Neural progenitor cell (in vitro differentiated cells): Measurements from ENCODE around the gene NLRC3. TPM values are rescaled to one million over a fixed set of nuclear protein-coding genes. Genes with fewer than 3 reads are reported as not detected.

Source experiments
- DNase-seq: peaks from one replicate; pipeline ENCODE4 v3.0.0-alpha.2; 2016; ENCODE audit warnings: low spot score
- H2AFZ ChIP-seq: fragments of 200-600 bp; sonication (generic); replicated peaks from 2 replicates; pipeline ENCODE4 v1.6.1; 2016; ENCODE audit warnings: antibody characterized with exemption
- H3F3A ChIP-seq: fragments of 200-600 bp; sonication (generic); 2 replicates; pipeline ENCODE4 v1.6.1; 2016; ENCODE audit warnings: antibody characterized with exemption, low read depth
- H3K27ac ChIP-seq: fragments of 200-600 bp; sonication (generic); 2 replicates; pipeline ENCODE4 v1.5.1; 2016; ENCODE audit warnings: mild to moderate bottlenecking
- H3K27me3 ChIP-seq: fragments of 200-600 bp; sonication (generic); 2 replicates; pipeline ENCODE4 v1.6.1; 2016; ENCODE audit warnings: mild to moderate bottlenecking, moderate library complexity
- H3K36me3 ChIP-seq: fragments of 200-600 bp; sonication (generic); 2 replicates; pipeline ENCODE4 v1.5.1; 2016
- H3K4me1 ChIP-seq: fragments of 200-600 bp; sonication (generic); 2 replicates; pipeline ENCODE4 v1.6.1; 2016; ENCODE audit warnings: mixed run types
- H3K4me2 ChIP-seq: fragments of 200-600 bp; sonication (generic); 2 replicates; pipeline ENCODE4 v1.6.1; 2016
- H3K4me3 ChIP-seq: fragments of 200-600 bp; sonication (generic); 2 replicates; pipeline ENCODE4 v1.5.1; 2016
- H3K79me2 ChIP-seq: fragments of 200-600 bp; sonication (generic); 2 replicates; pipeline ENCODE4 v1.6.1; 2016; ENCODE audit warnings: low read depth
- H3K9ac ChIP-seq: fragments of 200-600 bp; sonication (generic); 2 replicates; pipeline ENCODE4 v1.6.1; 2016
- H3K9me3 ChIP-seq: fragments of 200-600 bp; sonication (generic); 2 replicates; pipeline ENCODE4 v1.5.1; 2016; ENCODE audit warnings: low read depth
- H4K20me1 ChIP-seq: fragments of 200-600 bp; sonication (generic); 2 replicates; pipeline ENCODE4 v1.6.1; 2016; ENCODE audit warnings: low read depth
- H3K27ac Mint-ChIP-seq: 3 replicates; pipeline ENCODE4 v1.8.0; 2021; ENCODE audit warnings: mixed read lengths
- H3K27me3 Mint-ChIP-seq: 2 replicates; pipeline ENCODE4 v1.8.0; 2022; ENCODE audit warnings: low read depth, mild to moderate bottlenecking, inconsistent platforms, moderate library complexity, mixed read lengths; ENCODE audit not compliant: insufficient read depth
- H3K36me3 Mint-ChIP-seq: 3 replicates; pipeline ENCODE4 v1.8.0; 2021; ENCODE audit warnings: mixed read lengths
- H3K4me1 Mint-ChIP-seq: 3 replicates; pipeline ENCODE4 v1.8.0; 2021; ENCODE audit warnings: mixed read lengths
- H3K4me3 Mint-ChIP-seq: 3 replicates; pipeline ENCODE4 v1.8.0; 2021; ENCODE audit warnings: mild to moderate bottlenecking, moderate library complexity, mixed read lengths
- H3K9me3 Mint-ChIP-seq: 3 replicates; pipeline ENCODE4 v1.8.0; 2020; ENCODE audit warnings: mixed read lengths
- EZH2 ChIP-seq: fragments of 200-600 bp; sonication (generic); IDR thresholded peaks from 2 replicates; pipeline ENCODE4 v1.6.1; 2017; ENCODE audit warnings: antibody characterized with exemption, mild to moderate bottlenecking, moderate library complexity
- EZH2phosphoT487 ChIP-seq: fragments of 200-600 bp; sonication (generic); IDR thresholded peaks from 2 replicates; pipeline ENCODE4 v1.6.1; 2017; ENCODE audit warnings: antibody characterized with exemption
- total RNA-seq: library from RNA; depleted of rRNA; stranded (reverse); fragments of >200 nt; gene quantifications from 2 replicates; pipeline ENCODE4 v1.2.3, GENCODE V29; 2015; ENCODE audit warnings: low replicate concordance
- TF ChIP-seq, protein P1 (sequence below): fragments of 200-600 bp; sonication (generic); IDR thresholded peaks from 2 replicates; pipeline ENCODE4 v1.5.1; 2017; ENCODE audit warnings: antibody characterized with exemption, mild to moderate bottlenecking

The NLRC3 gene
- total RNA-seq, 1 donor from 2014 or later = not detected

GRCh38 chr16:3523281-3523680 lies 53.9 kb downstream of the NLRC3 start:
- Mint-ChIP-seq H3K4me1 (no peaks in the 10 kb centered on the region), H3K27ac (no peak overlapping the region), H3K9me3 (peaks cover 6% of the 10 kb centered on the region), H3K4me3 (no peak overlapping the region), H3K36me3 (peaks cover 37% of the 10 kb centered on the region), H3K27me3 (no peaks in the 10 kb centered on the region)
- H3K4me3 ChIP-seq = no peak overlapping the region
- no peak overlapping the region for H3K4me2 ChIP-seq
- no peak overlapping the region for H3K9ac ChIP-seq
- H3K79me2 ChIP-seq = no peaks in the 10 kb centered on the region
- H3K27ac ChIP-seq = no peak overlapping the region
- no peak for TF ChIP-seq EZH2phosphoT487
- TF ChIP-seq EZH2 = no peak
- H3K9me3 ChIP-seq = no peaks in the 10 kb centered on the region
- H3K4me1 ChIP-seq = no peaks in the 10 kb centered on the region
- no peaks in the 10 kb centered on the region for H4K20me1 ChIP-seq
- peaks cover 6% of the 10 kb centered on the region for H3K36me3 ChIP-seq
- no peaks in the 10 kb centered on the region for H3F3A ChIP-seq
- H2AFZ ChIP-seq = no peak overlapping the region
- no peak for DNase-seq
- no peaks in the 10 kb centered on the region for H3K27me3 ChIP-seq

DNA sequence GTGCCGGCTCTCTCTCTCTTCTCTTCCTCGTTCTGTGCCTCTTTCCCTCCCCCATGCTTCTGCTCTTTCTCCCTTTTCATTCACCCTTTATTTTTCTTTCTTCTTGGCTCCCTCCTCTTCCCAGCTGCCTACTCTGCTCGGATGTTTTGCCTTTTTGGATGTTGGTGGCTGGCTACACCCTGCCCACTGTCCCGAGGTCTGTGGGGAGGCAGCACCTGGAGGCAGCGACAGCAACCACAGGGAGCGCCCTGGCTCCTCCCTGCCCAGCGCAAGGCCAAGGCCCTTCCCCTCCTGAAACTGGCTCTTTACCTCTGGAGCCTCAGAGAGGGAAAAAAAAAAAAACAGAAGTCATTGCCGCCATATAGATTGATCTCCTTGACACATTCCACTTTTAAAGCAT lies 56.4 kb downstream of the NLRC3 start:
- H3K36me3 ChIP-seq = peaks cover 10% of the 10 kb centered on the region
- H3F3A ChIP-seq = no peaks in the 10 kb centered on the region
- no peak overlapping the region for H3K4me3 ChIP-seq
- TF ChIP-seq EZH2 = no peak
- TF ChIP-seq, protein P1, sequence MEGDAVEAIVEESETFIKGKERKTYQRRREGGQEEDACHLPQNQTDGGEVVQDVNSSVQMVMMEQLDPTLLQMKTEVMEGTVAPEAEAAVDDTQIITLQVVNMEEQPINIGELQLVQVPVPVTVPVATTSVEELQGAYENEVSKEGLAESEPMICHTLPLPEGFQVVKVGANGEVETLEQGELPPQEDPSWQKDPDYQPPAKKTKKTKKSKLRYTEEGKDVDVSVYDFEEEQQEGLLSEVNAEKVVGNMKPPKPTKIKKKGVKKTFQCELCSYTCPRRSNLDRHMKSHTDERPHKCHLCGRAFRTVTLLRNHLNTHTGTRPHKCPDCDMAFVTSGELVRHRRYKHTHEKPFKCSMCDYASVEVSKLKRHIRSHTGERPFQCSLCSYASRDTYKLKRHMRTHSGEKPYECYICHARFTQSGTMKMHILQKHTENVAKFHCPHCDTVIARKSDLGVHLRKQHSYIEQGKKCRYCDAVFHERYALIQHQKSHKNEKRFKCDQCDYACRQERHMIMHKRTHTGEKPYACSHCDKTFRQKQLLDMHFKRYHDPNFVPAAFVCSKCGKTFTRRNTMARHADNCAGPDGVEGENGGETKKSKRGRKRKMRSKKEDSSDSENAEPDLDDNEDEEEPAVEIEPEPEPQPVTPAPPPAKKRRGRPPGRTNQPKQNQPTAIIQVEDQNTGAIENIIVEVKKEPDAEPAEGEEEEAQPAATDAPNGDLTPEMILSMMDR = no peak
- H3K27me3 ChIP-seq = no peaks in the 10 kb centered on the region
- no peaks in the 10 kb centered on the region for H4K20me1 ChIP-seq
- no peak overlapping the region for H2AFZ ChIP-seq
- Mint-ChIP-seq H3K36me3 (peaks cover 26% of the 10 kb centered on the region), H3K4me3 (no peak overlapping the region), H3K4me1 (no peaks in the 10 kb centered on the region), H3K9me3 (no peaks in the 10 kb centered on the region), H3K27me3 (no peaks in the 10 kb centered on the region), H3K27ac (no peak overlapping the region)
- H3K9me3 ChIP-seq = no peaks in the 10 kb centered on the region
- no peak for DNase-seq
- no peak overlapping the region for H3K4me2 ChIP-seq
- H3K27ac ChIP-seq = no peak overlapping the region
- H3K9ac ChIP-seq = no peak overlapping the region
- no peaks in the 10 kb centered on the region for H3K79me2 ChIP-seq
- no peaks in the 10 kb centered on the region for H3K4me1 ChIP-seq

DNA sequence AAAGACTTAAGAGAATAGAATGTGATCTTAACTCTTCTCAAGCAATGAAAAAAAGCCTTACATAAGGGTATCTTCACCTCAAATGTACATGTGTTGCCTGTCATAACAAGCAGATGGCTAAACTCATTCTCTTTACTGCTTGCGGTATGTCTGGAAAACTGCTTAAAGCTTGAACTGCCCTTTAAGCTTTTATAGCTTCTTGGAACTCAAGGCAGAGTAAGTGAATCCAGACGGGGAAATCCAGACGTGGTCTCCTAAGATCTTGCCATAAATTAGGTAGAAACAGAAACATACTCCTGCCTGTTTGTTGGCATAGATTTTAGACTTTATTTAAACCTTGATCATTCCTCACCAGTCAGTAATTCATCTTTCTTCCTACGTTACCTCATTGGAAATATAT lies 56.8 kb downstream of the NLRC3 start:
- Histone ChIP-seq H3K4me1 (no peaks in the 10 kb centered on the region), H3K9ac (no peak overlapping the region), H3K79me2 (no peaks in the 10 kb centered on the region), H3K4me2 (no peak overlapping the region), H3K4me3 (no peak overlapping the region), H4K20me1 (no peaks in the 10 kb centered on the region), H3K27ac (no peak overlapping the region), H3K36me3 (peaks cover 10% of the 10 kb centered on the region), H2AFZ (no peak overlapping the region), H3K27me3 (no peaks in the 10 kb centered on the region), H3K9me3 (no peaks in the 10 kb centered on the region), H3F3A (no peaks in the 10 kb centered on the region)
- TF ChIP-seq, protein P1 = no peak
- TF ChIP-seq EZH2phosphoT487 (no peak), EZH2 (no peak)
- H3K27ac Mint-ChIP-seq = no peak overlapping the region
- DNase-seq = no peak
- peaks cover 28% of the 10 kb centered on the region for H3K36me3 Mint-ChIP-seq
- no peaks in the 10 kb centered on the region for H3K27me3 Mint-ChIP-seq
- H3K4me1 Mint-ChIP-seq = no peaks in the 10 kb centered on the region
- no peak overlapping the region for H3K4me3 Mint-ChIP-seq
- no peaks in the 10 kb centered on the region for H3K9me3 Mint-ChIP-seq

DNA sequence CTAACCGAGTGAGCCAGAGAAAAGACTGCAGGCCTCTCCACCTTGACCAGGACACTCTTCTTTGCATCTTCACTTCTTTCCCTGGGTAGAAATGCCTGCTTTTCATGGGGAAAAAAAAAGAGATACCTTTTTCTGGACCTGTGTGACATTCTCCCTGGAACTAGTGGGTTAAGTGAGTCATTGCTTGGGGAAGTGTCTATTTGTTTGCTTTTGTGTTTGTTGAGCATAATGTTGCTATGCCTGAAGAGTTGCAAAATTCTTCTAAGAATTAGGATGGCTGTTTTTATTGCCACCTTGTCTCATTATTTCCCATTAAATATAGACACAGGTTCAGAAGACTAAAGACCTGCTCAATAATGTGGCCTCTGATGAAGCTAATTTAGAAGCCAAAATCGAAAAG lies 57.6 kb downstream of the NLRC3 start:
- no peaks in the 10 kb centered on the region for H3K9me3 Mint-ChIP-seq
- no peak for DNase-seq
- Histone ChIP-seq H3K4me1 (no peaks in the 10 kb centered on the region), H3K9me3 (no peaks in the 10 kb centered on the region), H3K36me3 (peaks cover 10% of the 10 kb centered on the region), H3F3A (no peaks in the 10 kb centered on the region), H3K27ac (no peak overlapping the region), H3K9ac (no peak overlapping the region), H3K4me3 (no peak overlapping the region), H3K79me2 (no peaks in the 10 kb centered on the region), H3K27me3 (no peaks in the 10 kb centered on the region), H3K4me2 (no peak overlapping the region), H2AFZ (no peak overlapping the region), H4K20me1 (no peaks in the 10 kb centered on the region)
- no peaks in the 10 kb centered on the region for H3K27me3 Mint-ChIP-seq
- TF ChIP-seq, protein P1 = no peak
- TF ChIP-seq EZH2 = no peak
- TF ChIP-seq EZH2phosphoT487 = no peak
- no peaks in the 10 kb centered on the region for H3K4me1 Mint-ChIP-seq
- H3K27ac Mint-ChIP-seq = no peak overlapping the region
- peaks cover 22% of the 10 kb centered on the region for H3K36me3 Mint-ChIP-seq
- no peak overlapping the region for H3K4me3 Mint-ChIP-seq
